ENCODE results near the gene SORCS2. TPM values are rescaled to one million over a fixed set of nuclear protein-coding genes. Genes with fewer than 3 reads are reported as not detected.

Gene SORCS2
- total and polyA plus RNA-seq, 2 of the 4 experiments (the other 2 are of a cell fraction), result 0.36 to 0.62 TPM

- no peak overlapping the region for H3K4me3 ChIP-seq (ENCODE audit: insufficient read depth, low read depth, low read length)
- 90% methylated on average over 8 of the region's 27 CpGs; no CpG with 5 or more reads in 1 of the 2 experiments for WGBS, 2 experiments (ENCODE audit: extremely low coverage in 2 of 2, insufficient read length in 1 of 2)
- no TSS peak for BruUV-seq (replicated peaks)
- H3K14ac ChIP-seq (replicated peaks; ENCODE audit: low read depth, low read length), result no peak overlapping the region
- ChIA-PET CTCF (no interaction called here), POLR2A (ENCODE audit: unreplicated experiment) (no interaction called here)
- H2AK9ac ChIP-seq (replicated peaks; ENCODE audit: low read depth, low read length, poor library complexity), result no peak overlapping the region
- H2AK5ac ChIP-seq (ENCODE audit: low read depth, low read length), result no peak overlapping the region
- no peak overlapping the region for H2BK5ac ChIP-seq (ENCODE audit: low read depth, low read length, poor library complexity, severe bottlenecking)
- H4K8ac ChIP-seq (ENCODE audit: low read depth in 2 of 2, low read length in 2 of 2), result no peak overlapping the region
- DNase-seq (no peak), ATAC-seq (ENCODE audit: low read depth) (no peak)
- intact Hi-C loops (cut with micrococcal nuclease), result no loop called here
- no peak overlapping the region for H2BK15ac ChIP-seq (ENCODE audit: low read depth, low read length)
- H2BK20ac ChIP-seq (ENCODE audit: low read depth, low read length), result no peak overlapping the region
- H3K9ac ChIP-seq (ENCODE audit: low read depth, low read length), result no peak overlapping the region
- H3K9me3 ChIP-seq (ENCODE audit: control insufficient read depth, insufficient read depth, low read length), result no peaks in the 10 kb centered on the region
- no peak overlapping the region for H2AFZ ChIP-seq (replicated peaks; ENCODE audit: low read length, poor library complexity)
- no peak overlapping the region for H2BK120ac ChIP-seq (ENCODE audit: low read depth, low read length)
- H3K9me1 ChIP-seq (ENCODE audit: insufficient read depth, low read length), result no peaks in the 10 kb centered on the region
- dilution Hi-C loops (cut with HindIII; ENCODE audit: low sequenced_read_pairs, unreplicated experiment), result no loop called here
- H3K4ac ChIP-seq (ENCODE audit: low read depth, low read length), result no peak overlapping the region
- H3K56ac ChIP-seq (ENCODE audit: extremely low read depth, insufficient read depth, low read length), result no peak overlapping the region
- no peak overlapping the region for H3K4me2 ChIP-seq (ENCODE audit: low read depth, low read length)
- H4K20me1 ChIP-seq (ENCODE audit: insufficient read depth, low read length), result no peaks in the 10 kb centered on the region
- H3K79me1 ChIP-seq (ENCODE audit: low read depth in 1 of 2, low read length in 2 of 2), result no peaks in the 10 kb centered on the region
- H3K18ac ChIP-seq (ENCODE audit: low read depth, low read length), result no peak overlapping the region
- H3K27me3 ChIP-seq (ENCODE audit: control insufficient read depth, insufficient read depth, low read length), result peaks cover 14% of the 10 kb centered on the region; the same call in 1 of the 2 replicates
- no peaks in the 10 kb centered on the region for H3K36me3 ChIP-seq (ENCODE audit: control insufficient read depth, insufficient read depth, low read length)
- H3K4me1 ChIP-seq (ENCODE audit: control insufficient read depth, insufficient read depth, low read length), result no peaks in the 10 kb centered on the region
- in situ Hi-C loops (cut with MboI; ENCODE audit: low sequenced_read_pairs), result no loop called here
- H4K5ac ChIP-seq (ENCODE audit: low read depth, low read length), result no peak overlapping the region
- H3K27ac ChIP-seq (ENCODE audit: insufficient read depth, low read length), result no peak overlapping the region
- H4K91ac ChIP-seq (ENCODE audit: insufficient read depth, low read depth, low read length), result no peak overlapping the region
- no peak overlapping the region for H3K23ac ChIP-seq (ENCODE audit: low read depth, low read length)
- TF ChIP-seq RFX5 (IDR thresholded peaks at IDR 0.05; ENCODE audit: low read depth, low read length) (no peak), NFE2L2 (IDR thresholded peaks at IDR 0.05; ENCODE audit: low read depth, low read length) (no peak), ELK1 (IDR thresholded peaks at IDR 0.05; ENCODE audit: borderline replicate concordance, low read depth, low read length) (no peak), POLR2A (IDR thresholded peaks at IDR 0.05; ENCODE audit: low read depth, low read length) (no peak), BHLHE40 (IDR thresholded peaks at IDR 0.05; ENCODE audit: low read depth, low read length) (no peak), RAD21 (IDR thresholded peaks at IDR 0.05; ENCODE audit: low read length) (no peak), MXI1 (IDR thresholded peaks at IDR 0.05; ENCODE audit: borderline replicate concordance, low read depth, low read length) (no peak), MAZ (IDR thresholded peaks at IDR 0.05; ENCODE audit: borderline replicate concordance, low read depth, low read length) (no peak), USF2 (IDR thresholded peaks at IDR 0.05; ENCODE audit: low read depth, low read length) (no peak), SMC3 (IDR thresholded peaks at IDR 0.05; ENCODE audit: low read depth, low read length) (no peak), CEBPB (IDR thresholded peaks at IDR 0.05; ENCODE audit: low read depth, low read length) (no peak), RCOR1 (IDR thresholded peaks at IDR 0.05; ENCODE audit: insufficient replicate concordance, low read length) (no peak), CTCF (conservative IDR thresholded peaks at IDR 0.05; ENCODE audit: low read depth, low read length) (no peak), MAFK (IDR thresholded peaks at IDR 0.05; ENCODE audit: low read depth, low read length) (no peak), CHD1 (IDR thresholded peaks at IDR 0.05; ENCODE audit: low read depth, low read length) (no peak)
These were observed 239.6 kb downstream of the SORCS2 start for GRCh38 chr4:7431696-7432530.
